Stimulated activated CD4-positive, alpha-beta T cell treated with anti-CD3 and anti-CD28 coated beads, TNF-alpha, amount 100 ng/mL, for 1 hour (primary cell): Measurements from ENCODE around the gene HSD11B2.

ENCODE experiments used
- DNase-seq, 3 donors: peaks; one replicate each; pipeline ENCODE4 v3.0.0-alpha.2; 2020; ENCODE audit warnings: low read depth in 3 of 3, low spot score in 1 of 3

Gene HSD11B2

DNA sequence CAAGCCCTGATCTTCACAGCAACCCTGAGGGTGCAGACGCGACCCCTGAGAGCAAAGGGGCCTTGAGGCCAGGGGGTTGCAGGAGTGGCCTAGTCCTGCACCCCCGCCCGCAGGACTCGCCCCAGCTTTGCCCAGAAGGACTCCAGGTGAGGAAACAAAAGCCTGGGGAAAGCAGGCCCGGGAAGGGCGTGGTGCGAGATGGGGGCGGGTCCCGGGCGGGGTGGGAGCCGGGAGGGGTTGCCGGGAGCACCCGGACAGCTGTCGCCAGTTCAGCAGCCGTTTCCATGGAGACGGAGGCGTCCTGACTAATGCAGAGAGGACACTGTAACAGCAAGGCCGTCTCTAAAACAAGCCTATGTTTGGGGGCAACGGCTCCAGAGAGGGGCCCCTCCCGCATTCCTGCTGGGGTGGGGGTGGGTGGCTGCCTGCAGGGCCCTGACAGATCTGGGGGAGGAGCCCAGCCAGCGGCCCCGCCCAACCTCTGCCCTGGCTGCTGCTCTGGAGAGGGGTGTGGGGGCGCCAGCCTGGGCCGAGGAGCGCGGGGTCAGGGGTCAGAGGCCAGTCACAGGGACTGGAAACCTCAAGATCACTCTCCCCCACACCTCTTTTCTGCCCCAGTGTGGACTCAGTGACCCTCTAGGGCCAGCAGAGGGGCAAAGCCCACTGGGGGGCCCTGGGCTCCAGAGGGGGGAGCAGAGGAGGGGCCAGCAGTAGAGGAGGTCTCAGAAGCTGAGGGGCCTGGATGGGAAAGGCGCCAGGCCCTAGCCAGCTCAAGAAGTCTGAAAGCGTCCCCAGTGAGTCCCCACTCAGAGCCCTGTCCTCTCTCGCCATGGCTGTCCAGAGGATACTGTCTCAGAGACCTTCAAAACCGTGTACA lies 34.5 kb upstream of the HSD11B2 start:
- DNase-seq, result no peak

GRCh38 chr16:67397036-67397801 lies 33.7 kb upstream of the HSD11B2 start:
- no peak for DNase-seq

DNA sequence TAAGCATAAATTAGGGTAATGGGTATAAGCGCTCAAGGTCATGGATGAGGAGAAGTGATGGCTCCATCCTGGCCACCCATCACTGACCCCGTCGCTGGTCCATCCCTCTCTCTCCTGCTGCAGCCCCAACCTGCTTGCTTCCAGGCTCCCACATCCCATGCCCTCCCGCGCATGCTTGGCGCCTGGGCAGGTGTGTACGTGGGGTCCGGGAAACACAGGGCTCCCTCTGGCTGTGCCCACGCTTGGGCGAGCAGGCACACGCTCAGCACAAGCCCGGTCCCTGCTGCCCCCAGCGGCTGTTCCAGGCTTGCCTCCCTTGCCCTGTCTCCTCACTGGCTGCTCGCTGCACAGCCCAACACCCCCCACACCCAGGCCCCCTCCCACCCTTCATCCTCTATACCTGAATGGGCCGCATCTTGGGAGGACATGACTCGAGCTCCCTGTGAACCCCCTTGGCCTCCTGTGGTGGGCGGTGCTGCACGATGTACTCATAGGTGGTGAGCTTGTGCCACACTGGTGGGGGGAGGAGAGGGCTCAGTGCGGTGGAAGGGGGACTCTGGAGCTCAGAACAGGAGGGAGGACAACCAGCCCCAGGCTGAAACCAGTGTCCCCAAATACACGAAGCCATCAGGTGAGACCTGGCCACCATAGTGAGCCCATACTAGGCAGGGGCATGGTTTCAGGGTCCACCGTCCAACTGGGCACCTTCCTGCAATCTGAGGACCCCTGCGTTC lies 32.9 kb upstream of the HSD11B2 start:
- no peak for DNase-seq

DNA sequence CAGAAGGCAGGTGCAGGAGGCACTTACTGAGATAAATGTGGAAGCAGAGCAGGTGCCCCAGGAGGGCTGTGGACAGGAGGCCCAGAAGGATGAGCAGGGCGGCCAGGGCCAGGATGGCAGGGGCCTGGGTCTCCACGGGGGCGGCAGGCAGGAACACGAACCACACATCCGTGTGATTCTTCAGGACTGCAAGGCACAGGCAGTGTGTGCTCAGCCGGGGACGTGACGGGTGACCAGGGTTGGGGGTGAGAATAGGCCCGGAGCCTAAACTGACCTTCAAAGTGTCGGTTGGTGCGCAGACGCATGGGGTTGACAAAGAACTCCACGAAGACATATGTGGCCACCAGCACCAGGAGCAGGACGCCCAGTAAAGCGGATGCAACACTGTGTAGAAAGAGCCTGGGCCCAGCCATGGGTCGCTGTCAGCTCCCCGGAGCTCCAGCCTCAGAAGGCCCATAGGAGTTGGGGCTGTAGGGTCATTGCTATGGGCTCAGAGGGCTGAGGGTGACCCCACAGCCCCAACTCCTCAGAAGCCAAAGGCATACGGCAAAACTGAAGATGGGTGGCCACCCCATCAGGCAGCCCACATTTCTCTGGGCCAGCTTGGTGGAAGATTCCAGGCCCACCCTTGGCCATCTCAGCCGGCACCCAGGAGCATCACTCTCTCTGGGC lies 32.2 kb upstream of the HSD11B2 start:
- DNase-seq, result no peak

- peak in 1 of 3 donors; percentile 38 for DNase-seq
Observed at GRCh38 chr16:67399218-67399733, 31.6 kb upstream of the HSD11B2 start.

DNA sequence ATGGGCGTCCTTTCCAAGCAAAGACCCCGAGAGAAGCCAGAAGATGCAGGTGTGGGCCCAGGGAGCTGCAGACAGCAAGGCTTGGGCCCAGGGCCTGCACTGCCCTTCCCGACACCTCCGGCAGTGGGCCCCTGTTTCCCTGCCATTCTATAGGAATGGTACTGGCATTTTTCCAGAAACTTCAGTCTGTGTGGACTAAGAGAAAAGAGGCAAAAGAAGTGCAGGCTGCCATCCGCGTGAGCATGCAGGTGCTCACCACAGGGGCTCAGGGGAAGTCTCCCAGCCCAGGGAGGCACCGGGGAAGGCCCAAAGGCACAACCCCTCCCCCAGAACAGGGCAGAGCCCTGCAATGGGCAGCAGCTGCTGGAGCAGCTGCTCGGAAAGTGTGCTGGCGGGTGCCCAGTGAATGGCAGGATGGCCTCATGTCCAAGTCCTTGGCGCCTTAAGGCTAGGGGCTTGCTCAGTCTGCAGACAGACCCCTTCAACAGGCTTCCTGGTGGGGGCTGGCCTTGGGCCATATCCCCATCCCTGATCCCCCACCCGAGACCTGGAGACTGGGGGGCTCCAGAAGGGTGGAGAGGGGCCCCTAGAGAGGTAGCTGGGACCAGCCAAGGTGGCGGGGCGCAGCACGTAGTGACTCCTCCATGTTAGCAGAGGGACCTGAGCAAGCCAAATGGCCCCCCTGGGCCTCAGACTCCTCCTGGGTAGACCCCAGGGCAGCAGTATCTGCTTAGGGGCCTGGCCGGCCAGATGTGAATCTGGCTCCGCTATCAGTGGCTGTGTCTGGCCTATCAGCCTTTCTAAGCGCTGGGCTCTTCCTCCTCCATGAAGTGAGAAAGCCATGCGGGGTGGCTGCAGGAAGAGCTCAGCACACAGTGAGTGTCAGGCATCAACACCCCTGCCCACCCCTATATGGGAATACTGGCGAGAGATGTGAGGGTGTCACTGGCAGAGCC lies 30.9 kb upstream of the HSD11B2 start:
- no peak for DNase-seq

- no peak for DNase-seq
Observed at GRCh38 chr16:67400901-67401300, 30.0 kb upstream of the HSD11B2 start.

DNA sequence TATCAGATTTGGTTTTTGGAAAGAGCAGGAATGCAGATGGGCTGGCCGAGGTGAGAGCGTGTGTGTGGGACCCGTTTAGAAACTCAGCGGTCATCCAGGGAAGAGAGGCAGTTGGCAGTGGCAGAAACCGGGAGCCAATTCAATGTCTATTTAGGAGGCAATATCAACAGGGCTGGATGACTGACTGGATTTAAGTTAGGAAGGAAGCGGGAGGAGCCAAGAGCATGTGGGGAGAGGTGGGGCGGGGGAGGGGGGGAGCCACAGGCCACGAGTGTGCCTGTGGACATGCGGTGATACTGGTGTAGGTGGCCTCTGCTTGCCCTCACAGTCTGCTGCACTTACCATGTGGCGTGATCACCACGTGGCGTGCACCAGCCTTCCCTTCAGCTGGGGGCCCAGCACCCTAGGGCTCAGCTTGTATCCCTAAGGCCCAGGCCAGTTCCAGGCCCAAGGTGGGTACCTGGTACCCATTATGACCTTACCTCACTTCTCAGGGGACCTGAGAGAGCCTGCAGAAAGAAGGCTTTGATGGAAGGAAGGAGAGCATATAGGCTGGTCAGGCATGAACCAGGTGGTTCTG lies 26.9 kb upstream of the HSD11B2 start:
- no peak for DNase-seq

DNA sequence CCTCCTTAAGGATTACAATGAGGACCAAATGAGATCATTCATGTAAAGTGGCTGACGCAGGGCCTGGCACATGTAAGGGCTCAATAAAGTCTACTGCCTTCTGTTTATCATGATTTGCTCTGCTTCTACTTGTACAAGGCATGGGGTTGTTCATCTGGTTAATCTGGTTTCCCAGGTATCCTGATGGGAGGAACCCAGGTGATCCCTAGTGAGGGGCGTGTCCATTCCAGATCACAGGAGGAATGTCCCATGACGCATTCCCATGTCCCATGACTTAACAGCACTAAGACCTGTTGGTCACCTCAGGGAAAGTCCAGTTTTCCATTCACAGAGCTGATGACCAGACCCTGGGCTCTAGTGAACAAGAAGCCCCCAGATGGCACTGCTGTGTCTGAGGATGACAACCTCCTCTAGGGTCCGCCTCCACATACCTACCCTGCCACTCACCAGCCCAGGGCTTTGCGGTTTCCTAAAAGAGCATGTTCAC lies 26.1 kb upstream of the HSD11B2 start:
- DNase-seq, result no peak

- DNase-seq, result no peak
Observed at GRCh38 chr16:67405336-67405735, 25.6 kb upstream of the HSD11B2 start.

- no peak for DNase-seq
Observed at GRCh38 chr16:67406111-67406971, 24.6 kb upstream of the HSD11B2 start.

- no peak for DNase-seq
Observed at GRCh38 chr16:67407176-67407787, 23.6 kb upstream of the HSD11B2 start.

DNA sequence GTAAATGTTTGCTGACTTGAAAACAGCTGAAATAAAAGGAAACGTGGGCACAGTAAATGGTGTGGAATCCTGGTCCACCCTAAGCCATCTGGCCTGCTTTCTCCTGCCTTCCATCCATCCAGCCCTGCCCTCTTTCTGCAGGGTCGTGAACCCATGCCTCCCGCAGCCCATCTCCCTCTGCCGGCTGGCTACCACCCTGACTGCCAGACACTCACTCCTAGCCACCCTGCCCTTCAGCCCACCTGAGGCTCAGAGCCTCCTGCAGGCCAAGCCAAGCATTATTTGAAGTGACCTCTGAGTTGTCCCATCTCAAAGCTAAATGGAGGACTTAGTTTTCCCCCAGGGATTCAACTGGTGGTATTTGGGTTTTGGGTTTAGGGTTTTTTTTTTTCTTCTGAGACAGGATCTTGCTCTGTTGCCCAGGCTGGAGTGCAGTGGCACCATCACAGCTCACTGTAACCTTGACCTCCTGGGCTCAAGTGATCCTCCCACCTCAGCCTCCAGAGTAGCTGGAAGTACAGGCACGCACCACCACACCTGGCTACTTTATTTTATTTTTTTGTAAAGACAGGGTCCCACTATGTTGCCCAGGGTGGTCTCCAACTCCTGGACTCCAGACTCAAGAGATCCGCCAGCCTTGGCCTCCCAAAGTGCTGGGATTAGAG lies 23.0 kb upstream of the HSD11B2 start:
- no peak for DNase-seq

GRCh38 chr16:67409631-67410030 lies 21.3 kb upstream of the HSD11B2 start:
- DNase-seq, result no peak

GRCh38 chr16:67411339-67411738 lies 19.6 kb upstream of the HSD11B2 start:
- no peak for DNase-seq

DNA sequence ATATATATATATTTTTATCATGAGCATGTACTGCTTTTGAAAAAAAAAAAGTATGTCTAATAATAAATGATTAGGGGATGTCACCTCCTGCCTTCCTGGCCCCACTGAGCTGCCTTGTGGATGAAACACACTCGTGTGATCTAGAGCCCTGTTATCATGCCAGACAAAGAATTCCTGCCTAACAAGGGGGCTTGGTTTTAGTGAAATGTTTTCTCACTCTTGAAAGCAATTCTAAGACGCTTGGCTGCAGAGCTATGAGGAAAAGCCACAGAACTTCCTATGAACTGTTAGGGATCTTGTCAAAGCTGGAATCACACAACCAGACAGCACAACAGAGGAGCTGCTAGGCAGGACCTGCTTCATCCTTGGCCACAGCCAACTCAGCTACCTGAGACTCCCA lies 18.6 kb upstream of the HSD11B2 start:
- DNase-seq, result no peak
